Keratinocyte (primary cell): ENCODE data around the gene URAD. TPM values are rescaled to one million over a fixed set of nuclear protein-coding genes. Genes with fewer than 3 reads are reported as not detected.
A peak's percentile ranks its signal among the peaks of the same experiment; 100 is the strongest.

Experiments
- DNase-seq: peaks from one replicate; pipeline ENCODE4 v3.0.0-alpha.2; 2011; ENCODE audit warnings: low read depth, missing footprints, low spot score
- FAIRE-seq: peaks from 2 replicates; lab custom pipeline; 2011; peaks lifted over from hg19 to GRCh38; lab: Jason Lieb, UNC
- H2AFZ ChIP-seq: 2 replicates; pipeline ENCODE4 v1.6.0; 2012; ENCODE audit warnings: low read length, control low read depth, inconsistent platforms; ENCODE audit not compliant: control insufficient read depth
- H3K27ac ChIP-seq: 2 replicates; pipeline ENCODE4 v1.5.1; 2011; ENCODE audit warnings: low read length; ENCODE audit not compliant: control insufficient read depth, insufficient read depth
- H3K27me3 ChIP-seq: 3 replicates; pipeline ENCODE4 v1.6.0; 2011; ENCODE audit warnings: low read length; ENCODE audit not compliant: control insufficient read depth, insufficient read depth; ENCODE audit errors: extremely low read depth
- H3K36me3 ChIP-seq, 2 experiments: 2 replicates in 1 of 2; 3 replicates in 1 of 2; pipeline ENCODE4 v1.5.1; 2011; ENCODE audit warnings: low read length in 2 of 2, mild to moderate bottlenecking in 1 of 2; ENCODE audit not compliant: control insufficient read depth in 2 of 2, insufficient read depth in 2 of 2; ENCODE audit errors: extremely low read depth in 1 of 2
- H3K4me1 ChIP-seq: 3 replicates; pipeline ENCODE4 v1.5.1; 2011; ENCODE audit warnings: low read length; ENCODE audit not compliant: control insufficient read depth, insufficient read depth; ENCODE audit errors: extremely low read depth
- H3K4me2 ChIP-seq: 3 replicates; pipeline ENCODE4 v1.6.0; 2011; ENCODE audit warnings: low read depth, low read length; ENCODE audit not compliant: control insufficient read depth, insufficient read depth; ENCODE audit errors: extremely low read depth
- H3K4me3 ChIP-seq, 3 experiments: fragments of 200-600 bp in 1 of 3; sonication (generic) in 1 of 3; 2 replicates in 2 of 3; 3 replicates in 1 of 3; pipeline ENCODE4 v1.5.1; 2011 to 2016; ENCODE audit warnings: low read length in 3 of 3, mild to moderate bottlenecking in 3 of 3, control low read depth in 2 of 3, inconsistent platforms in 1 of 3, low read depth in 1 of 3, mixed read lengths in 1 of 3, mixed run types in 1 of 3, moderate library complexity in 1 of 3; ENCODE audit not compliant: control insufficient read depth in 2 of 3, insufficient read depth in 2 of 3; ENCODE audit errors: extremely low read depth in 1 of 3
- H3K79me2 ChIP-seq: 2 replicates; pipeline ENCODE4 v1.6.0; 2012; ENCODE audit warnings: low read length; ENCODE audit not compliant: control insufficient read depth, insufficient read depth
- H3K9ac ChIP-seq: 3 replicates; pipeline ENCODE4 v1.6.0; 2011; ENCODE audit warnings: low read length; ENCODE audit not compliant: control insufficient read depth, insufficient read depth; ENCODE audit errors: extremely low read depth
- H3K9me1 ChIP-seq: 3 replicates; pipeline ENCODE4 v1.6.0; 2011; ENCODE audit warnings: low read length; ENCODE audit not compliant: control insufficient read depth, insufficient read depth; ENCODE audit errors: extremely low read depth
- H3K9me3 ChIP-seq: 2 replicates; pipeline ENCODE4 v1.5.1; 2012; ENCODE audit warnings: low read depth, low read length; ENCODE audit not compliant: control insufficient read depth
- H4K20me1 ChIP-seq: 3 replicates; pipeline ENCODE4 v1.6.0; 2011; ENCODE audit warnings: low read length; ENCODE audit not compliant: control insufficient read depth, insufficient read depth; ENCODE audit errors: extremely low read depth
- CTCF ChIP-seq, 3 experiments: IDR thresholded peaks in 1 of 3; conservative IDR thresholded peaks in 1 of 3; optimal IDR thresholded peaks in 1 of 3; 2 replicates in 2 of 3; 3 replicates in 1 of 3; pipeline versions ENCODE3 to v1.5.1; 2011; ENCODE audit warnings: low read length in 3 of 3, mild to moderate bottlenecking in 3 of 3, moderate library complexity in 2 of 3, control low read depth in 1 of 3, inconsistent platforms in 1 of 3; ENCODE audit not compliant: insufficient read depth in 2 of 3; ENCODE audit errors: extremely low read depth in 1 of 3
- EZH2 ChIP-seq: IDR thresholded peaks from one replicate; pipeline ENCODE4 v1.6.1; 2012; ENCODE audit warnings: inconsistent platforms, mild to moderate bottlenecking, low read length, moderate library complexity
- dilution Hi-C: fragments of 300-500 bp; cut with MboI; formaldehyde crosslinking; loops from one replicate; pipeline ENCODE4 v1.7.0; 2020; ENCODE audit warnings: low sequenced_read_pairs; ENCODE audit not compliant: extremely low pct_ligation_motif_present
- polyA plus RNA-seq, 5 experiments: library from polyadenylated mRNA; depleted of rRNA in 3 of 5; stranded (reverse) in 3 of 5; stranded (forward) in 1 of 5; unstranded in 1 of 5; fragments of >200 nt; gene quantifications; 1 replicate in 1 of 5; 2 replicates in 3 of 5; 3 replicates in 1 of 5; pipeline versions ENCODE4 v1.2.1 to v1.2.3, GENCODE V29; 2011 to 2012; ENCODE audit warnings: missing spikeins in 2 of 5, low read depth in 1 of 5, low replicate concordance in 1 of 5

The URAD gene
- polyA plus RNA-seq, 1 donor (not counting 4 experiments of a cell fraction or from before 2014, with no cell fraction given) = not detected

GRCh38 chr13:27967203-27967735 is 21.2 kb downstream of the URAD start:
- H3K4me2 ChIP-seq = no peak overlapping the region
- H3K36me3 ChIP-seq = no peaks in the 10 kb centered on the region
- H3K27ac ChIP-seq = no peak overlapping the region
- no peak for DNase-seq
- no peaks in the 10 kb centered on the region for H3K9me1 ChIP-seq
- H4K20me1 ChIP-seq = no peaks in the 10 kb centered on the region
- no peak for FAIRE-seq
- dilution Hi-C loops = loop anchor here (25.0 kb wide), 1 partner anchor 130 kb away; no protein-coding TSS in a partner anchor
- no peak overlapping the region for H3K4me3 ChIP-seq
- H3K79me2 ChIP-seq = no peaks in the 10 kb centered on the region
- H3K9ac ChIP-seq = no peak overlapping the region
- TF ChIP-seq EZH2 = peak; percentile 68
- no peak for TF ChIP-seq CTCF (optimal IDR thresholded peaks at IDR 0.05 in 1 of 3, IDR thresholded peaks at IDR 0.05 in 1 of 3, conservative IDR thresholded peaks at IDR 0.05 in 1 of 3; ENCODE audit: extremely low read depth in 1 of 3, insufficient read depth in 2 of 3, low read length in 3 of 3)
- no peaks in the 10 kb centered on the region for H3K9me3 ChIP-seq
- no peak overlapping the region for H2AFZ ChIP-seq
- H3K27me3 ChIP-seq = peaks cover 87% of the 10 kb centered on the region
- no peaks in the 10 kb centered on the region for H3K4me1 ChIP-seq

GRCh38 chr13:27966641-27967202 is 21.8 kb downstream of the URAD start:
- Histone ChIP-seq H3K9me3 (no peaks in the 10 kb centered on the region), H3K4me3 (no peak overlapping the region), H3K4me2 (no peak overlapping the region), H4K20me1 (no peaks in the 10 kb centered on the region), H3K79me2 (no peaks in the 10 kb centered on the region), H3K9me1 (no peaks in the 10 kb centered on the region), H2AFZ (no peak overlapping the region), H3K27me3 (peaks cover 85% of the 10 kb centered on the region), H3K4me1 (no peaks in the 10 kb centered on the region), H3K27ac (no peak overlapping the region), H3K9ac (no peak overlapping the region), H3K36me3 (no peaks in the 10 kb centered on the region)
- FAIRE-seq = no peak
- TF ChIP-seq CTCF (optimal IDR thresholded peaks at IDR 0.05 in 1 of 3, IDR thresholded peaks at IDR 0.05 in 1 of 3, conservative IDR thresholded peaks at IDR 0.05 in 1 of 3; ENCODE audit: extremely low read depth in 1 of 3, insufficient read depth in 2 of 3, low read length in 3 of 3) (no peak), EZH2 (peak; percentile 8)
- dilution Hi-C loops = loop anchor here (25.0 kb wide), 1 partner anchor 129 kb away; no protein-coding TSS in a partner anchor
- DNase-seq = no peak
